Calu3 (cell line): ENCODE results near the gene HCN1. TPM values are rescaled to one million over a fixed set of nuclear protein-coding genes. Genes with fewer than 3 reads are reported as not detected.

Experiments
- BruUV-seq: library from RNA; stranded (reverse); fragments of 400-500 nt; replicated peaks from 2 replicates; lab custom pipeline; 2021; lab: Mats Ljungman, UMichigan
- CTCF ChIA-PET: fragments of 300-600 bp; sonication (Branson Sonifier 250); formaldehyde crosslinking; loops from one replicate; lab custom pipeline; 2022; ENCODE audit warnings: antibody characterized with exemption; lab: Charles Lee
- DNase-seq: peaks from one replicate; pipeline ENCODE4 v3.0.0; 2022
- H3K27ac Mint-ChIP-seq: one replicate; pipeline ENCODE4 v1.8.0; 2022; ENCODE audit warnings: mixed read lengths; ENCODE audit not compliant: unreplicated experiment
- H3K27me3 Mint-ChIP-seq: one replicate; pipeline ENCODE4 v1.8.0; 2022; ENCODE audit warnings: mixed read lengths; ENCODE audit not compliant: unreplicated experiment
- H3K36me3 Mint-ChIP-seq: one replicate; pipeline ENCODE4 v1.8.0; 2022; ENCODE audit warnings: mild to moderate bottlenecking, moderate library complexity, mixed read lengths; ENCODE audit not compliant: insufficient read depth, unreplicated experiment
- H3K4me1 Mint-ChIP-seq: one replicate; pipeline ENCODE4 v1.8.0; 2022; ENCODE audit warnings: mild to moderate bottlenecking, low read depth, mixed read lengths; ENCODE audit not compliant: unreplicated experiment
- H3K4me3 Mint-ChIP-seq: one replicate; pipeline ENCODE4 v1.8.0; 2022; ENCODE audit warnings: mild to moderate bottlenecking, low read depth, moderate library complexity, mixed read lengths; ENCODE audit not compliant: unreplicated experiment
- H3K9me3 Mint-ChIP-seq: one replicate; pipeline ENCODE4 v1.8.0; 2022; ENCODE audit warnings: low read depth, mixed read lengths; ENCODE audit not compliant: unreplicated experiment
- CTCF ChIP-seq: fragments of 200-600 bp; IDR thresholded peaks from one replicate; pipeline ENCODE4 v1.8.0; 2022; ENCODE audit warnings: antibody characterized with exemption; ENCODE audit not compliant: unreplicated experiment
- intact Hi-C: fragments of 100-400 bp; cut with micrococcal nuclease; formaldehyde crosslinking; loops from one replicate; pipeline ENCODE4 v1.10.0; 2022; ENCODE audit not compliant: unreplicated experiment
- total RNA-seq: library from RNA; stranded (reverse); gene quantifications from 2 replicates; pipeline ENCODE4 v1.2.3, GENCODE V29; 2022

HCN1 gene
- total RNA-seq, 1 experiment from 2014 or later = not detected

GRCh38 chr5:45568813-45569212 lies 127.4 kb downstream of the HCN1 start:
- Mint-ChIP-seq H3K9me3 (peaks cover 4% of the 10 kb centered on the region), H3K27me3 (no peaks in the 10 kb centered on the region), H3K27ac (no peak overlapping the region), H3K36me3 (no peaks in the 10 kb centered on the region), H3K4me3 (no peak overlapping the region), H3K4me1 (no peaks in the 10 kb centered on the region)
- CTCF ChIA-PET = no interaction called here
- TF ChIP-seq CTCF = no peak
- no peak for DNase-seq
- intact Hi-C loops = no loop called here
- no TSS peak for BruUV-seq

- H3K36me3 Mint-ChIP-seq = no peaks in the 10 kb centered on the region
- H3K4me3 Mint-ChIP-seq = no peak overlapping the region
- CTCF ChIA-PET = no interaction called here
- BruUV-seq = no TSS peak
- intact Hi-C loops = no loop called here
- no peak for DNase-seq
- H3K27ac Mint-ChIP-seq = no peak overlapping the region
- no peaks in the 10 kb centered on the region for H3K27me3 Mint-ChIP-seq
- TF ChIP-seq CTCF = no peak
- peaks cover 15% of the 10 kb centered on the region for H3K9me3 Mint-ChIP-seq
- no peaks in the 10 kb centered on the region for H3K4me1 Mint-ChIP-seq
These were observed 153.8 kb downstream of the HCN1 start for GRCh38 chr5:45542421-45542820.

- Mint-ChIP-seq H3K4me3 (no peak overlapping the region), H3K36me3 (no peaks in the 10 kb centered on the region), H3K4me1 (no peaks in the 10 kb centered on the region), H3K27ac (no peak overlapping the region), H3K9me3 (peaks cover 11% of the 10 kb centered on the region), H3K27me3 (no peaks in the 10 kb centered on the region)
- TF ChIP-seq CTCF = no peak
- no TSS peak for BruUV-seq
- DNase-seq = no peak
- CTCF ChIA-PET = no interaction called here
- intact Hi-C loops = no loop called here
These were observed 162.5 kb downstream of the HCN1 start for GRCh38 chr5:45533663-45534062.

GRCh38 chr5:45532826-45533624 lies 163.2 kb downstream of the HCN1 start:
- Mint-ChIP-seq H3K4me3 (no peak overlapping the region), H3K27me3 (no peaks in the 10 kb centered on the region), H3K36me3 (no peaks in the 10 kb centered on the region), H3K4me1 (no peaks in the 10 kb centered on the region), H3K9me3 (peaks cover 11% of the 10 kb centered on the region), H3K27ac (no peak overlapping the region)
- no peak for TF ChIP-seq CTCF
- CTCF ChIA-PET = no interaction called here
- DNase-seq = no peak
- intact Hi-C loops = no loop called here
- BruUV-seq = no TSS peak
